Cardiac ventricle fibroblast (primary cell): ENCODE results near the gene XCL2. TPM values are rescaled to one million over a fixed set of nuclear protein-coding genes. Genes with fewer than 3 reads are reported as not detected.

Source experiments
- total RNA-seq: library from RNA; depleted of rRNA; stranded (reverse); fragments of >200 nt; gene quantifications from 2 replicates; pipeline ENCODE4 v1.2.3, GENCODE V29; 2015

The XCL2 gene
- not detected in 2 replicates for total RNA-seq

GRCh38 chr1:168543840-168544498 is at the start of gene XCL2:
Gene XCL2, minus strand, starts transcription at chr1:168543997. Its CDS starts 33 bp downstream, at chr1:168543964.

GRCh38 chr1:168576245-168576688 is 32.5 kb upstream of the XCL2 start, which contains the start of gene XCL1:
Gene XCL1, plus strand, starts transcription at chr1:168576605. Its CDS starts 33 bp downstream, at chr1:168576638.

Other genes starting within 250 kb of the XCL2 start
- not detected in 2 replicates for gene XCL1, start 32.6 kb upstream of the XCL2 start, total RNA-seq
- gene DPT, start 185.2 kb upstream of the XCL2 start, total RNA-seq: 6.1 and 6.5 TPM in 2 replicates